Measurements from ENCODE around the gene SHC3.

- TF ChIP-seq RAD21 (IDR thresholded peaks at IDR 0.05; ENCODE audit: low read depth): no peak
- TF ChIP-seq EGR1 (IDR thresholded peaks at IDR 0.05): no peak
- no peak for TF ChIP-seq FOXM1 (IDR thresholded peaks at IDR 0.05; ENCODE audit: borderline replicate concordance, low read depth)
- no peak for TF ChIP-seq TAF1 (IDR thresholded peaks at IDR 0.05; ENCODE audit: low read depth)
- TF ChIP-seq NFIC (IDR thresholded peaks at IDR 0.05): 0 out of 2 replicates have a peak, but pooled peaks have one; percentile 15
- TF ChIP-seq YY1 (IDR thresholded peaks at IDR 0.05; ENCODE audit: low read depth): no peak
- TF ChIP-seq EP300 (IDR thresholded peaks at IDR 0.05; ENCODE audit: borderline replicate concordance): no peak
- no peak for TF ChIP-seq REST (IDR thresholded peaks at IDR 0.05; ENCODE audit: low read depth)
- TF ChIP-seq MAX (IDR thresholded peaks at IDR 0.05): no peak
- no peak for TF ChIP-seq CREB1 (IDR thresholded peaks at IDR 0.05; ENCODE audit: low read depth)
Observed at GRCh38 chr9:88998503-88998902, 180.1 kb downstream of the SHC3 start.

All from Ishikawa (cell line).